Measurements from ENCODE around the gene CDK18. TPM values are rescaled to one million over a fixed set of nuclear protein-coding genes. Genes with fewer than 3 reads are reported as not detected.

CDK18 gene
- 10 to 100 TPM in 2 of 4 donors, 1 to 10 TPM in 2; 4.8 to 12.9 (median 9.9) TPM for total RNA-seq

- Histone ChIP-seq H3K4me1 (peaks cover 21 to 39% (median 34%) of the 10 kb centered on the region in 4 donors), H3K36me3 (no peaks in the 10 kb centered on the region), H3K27ac (replicated peaks in 1 of 4) (peak within 1 kb of the TSS; percentile 36 to 72 (median 58)), H3K4me3 (peak within 1 kb of the TSS; percentile 64 to 71 (median 69)), H3K9me3 (no peaks in the 10 kb centered on the region), H3K27me3 (peaks cover 0 to 13% (median 0%) of the 10 kb centered on the region in 4 donors)
- intact Hi-C loops (cut with DNase I): no loop called here
- no peak for DNase-seq (ENCODE audit: extremely low spot score)
- TF ChIP-seq POLR2A (IDR thresholded peaks at IDR 0.05; ENCODE audit: low read depth) (no peak), POLR2AphosphoS5 (IDR thresholded peaks at IDR 0.05) (peak in 1 of 2 donors; percentile 28)
- WGBS: 3% methylated on average over 35 of the region's 42 CpGs
Observed at GRCh38 chr1:205504311-205505075, at the start of gene CDK18. CDK18 (plus strand) TSS chr1:205504669; CDS start chr1:205523168, 18,499 bp downstream.

DNA sequence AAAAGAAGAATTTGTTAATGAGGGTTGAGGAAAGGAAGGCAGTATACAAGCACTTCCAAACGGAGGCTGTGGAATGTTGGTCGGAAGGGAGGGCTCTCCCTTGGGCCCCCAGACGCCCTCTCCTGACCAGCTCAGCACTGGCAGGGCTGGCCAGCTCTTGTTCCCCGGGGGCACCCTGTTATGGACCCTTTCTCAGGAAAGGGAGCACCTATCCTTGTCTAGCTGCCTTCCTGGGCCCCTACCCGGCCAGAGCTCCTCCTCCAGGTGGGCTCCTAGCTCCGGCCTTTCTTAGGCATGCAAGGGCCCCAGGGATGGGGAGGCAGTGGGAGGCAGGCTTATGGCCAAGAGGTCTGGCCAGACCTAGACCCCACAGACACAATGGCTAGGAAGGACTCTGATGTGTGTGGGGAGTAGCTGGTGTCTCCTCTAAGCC is 49.5 kb upstream of the CDK18 start:
- TF ChIP-seq EP300 (IDR thresholded peaks at IDR 0.05) (no peak), CTCF (IDR thresholded peaks at IDR 0.05) (no peak), POLR2AphosphoS5 (IDR thresholded peaks at IDR 0.05) (no peak), POLR2A (IDR thresholded peaks at IDR 0.05; ENCODE audit: low read depth) (no peak)
- H3K27me3 ChIP-seq: peaks cover 6 to 100% (median 53%) of the 10 kb centered on the region in 4 donors
- intact Hi-C loops (cut with DNase I): no loop called here

DNA sequence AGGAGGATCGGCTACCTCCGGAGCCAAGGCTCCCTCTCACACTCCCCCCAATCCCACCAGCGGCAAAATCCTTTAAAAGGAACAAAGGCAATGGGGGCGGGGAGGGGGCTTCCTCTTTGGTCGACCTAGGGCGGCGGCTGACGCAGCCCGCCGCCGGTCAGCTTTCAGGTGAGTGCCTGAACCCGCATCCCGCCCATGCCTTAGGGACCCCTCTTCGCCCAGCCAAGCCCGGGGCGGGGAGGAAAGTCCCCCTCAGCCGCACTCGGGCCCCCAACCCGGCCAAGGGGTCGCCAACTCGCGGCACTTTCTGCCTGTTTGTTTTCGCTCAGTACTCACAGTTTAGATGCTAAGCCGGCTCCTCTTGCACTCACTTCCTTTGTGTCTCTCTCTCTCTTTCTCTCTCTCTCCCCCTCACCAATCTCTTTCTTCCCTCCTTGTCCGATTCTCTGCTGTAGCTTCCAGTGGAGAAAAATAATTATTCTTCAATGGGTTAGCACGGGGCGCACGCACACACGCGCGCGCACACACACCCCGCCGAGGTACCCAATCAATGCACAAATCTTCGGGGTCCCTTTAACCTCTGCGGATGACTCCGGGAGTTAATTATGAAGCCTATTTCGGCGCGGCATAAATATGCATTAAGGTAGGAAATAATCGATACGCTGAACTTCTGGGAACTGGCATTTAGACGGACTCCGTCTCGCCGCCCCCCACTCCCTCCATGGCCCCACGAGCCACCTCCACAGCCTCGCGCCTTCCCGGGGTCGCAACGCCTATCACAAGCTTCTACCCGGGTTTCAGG is 48.7 kb upstream of the CDK18 start, which contains the start of gene BLACAT1:
Gene BLACAT1, minus strand, starts transcription at position 465 of the 802 bp plus-strand sequence.
- intact Hi-C loops (cut with DNase I): no loop called here
- Histone ChIP-seq H3K27ac (replicated peaks in 1 of 4) (no peak within 1 kb of the TSS), H3K9me3 (no peaks in the 10 kb centered on the region), H3K4me1 (peaks cover 15 to 32% (median 23%) of the 10 kb centered on the region in 4 donors), H3K36me3 (no peaks in the 10 kb centered on the region), H3K4me3 (peak within 1 kb of the TSS; percentile 29 to 47 (median 40)), H3K27me3 (peaks cover 6 to 98% (median 53%) of the 10 kb centered on the region in 4 donors)
- TF ChIP-seq POLR2A (IDR thresholded peaks at IDR 0.05; ENCODE audit: low read depth): no peak
- no peak for TF ChIP-seq EP300 (IDR thresholded peaks at IDR 0.05)
- no peak for TF ChIP-seq CTCF (IDR thresholded peaks at IDR 0.05)
- no peak for TF ChIP-seq POLR2AphosphoS5 (IDR thresholded peaks at IDR 0.05)
- no peak for DNase-seq (ENCODE audit: extremely low spot score)
- 2% methylated on average over 47 of the region's 53 CpGs for WGBS

More for the DNA sequence above, 49.5 kb upstream of the CDK18 start:
- 20% methylated on average over 5 of the region's 6 CpGs for WGBS
- Histone ChIP-seq H3K4me3 (no peak overlapping the region), H3K9me3 (no peaks in the 10 kb centered on the region), H3K4me1 (peaks cover 15 to 32% (median 23%) of the 10 kb centered on the region in 4 donors), H3K36me3 (no peaks in the 10 kb centered on the region), H3K27ac (replicated peaks in 1 of 4) (no peak overlapping the region)
- no peak for DNase-seq (ENCODE audit: extremely low spot score)

DNA sequence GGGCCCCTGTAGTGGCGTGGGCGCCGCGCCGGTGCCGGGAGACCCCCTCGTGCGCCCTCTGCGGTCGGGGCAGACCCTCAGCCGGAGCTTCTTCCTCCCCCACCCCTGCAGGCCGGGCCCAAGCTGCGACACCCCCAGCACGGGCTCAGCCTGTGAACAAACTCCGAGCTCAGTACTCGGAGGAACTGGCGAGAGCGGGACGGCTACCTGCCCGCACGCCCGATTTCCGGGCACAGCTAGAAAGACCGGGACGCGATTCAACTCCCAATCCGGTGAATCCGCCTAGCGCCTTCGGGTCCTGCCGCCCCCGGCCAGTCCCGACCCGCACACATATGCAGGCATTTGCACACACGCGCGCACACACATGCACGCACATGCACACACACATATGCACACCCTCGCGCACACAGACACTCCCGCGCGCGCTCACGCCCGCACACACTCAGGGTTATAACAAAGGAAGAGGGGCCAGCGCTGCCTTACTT is 48.0 kb upstream of the CDK18 start:
- Histone ChIP-seq H3K4me1 (peaks cover 15 to 32% (median 23%) of the 10 kb centered on the region in 4 donors), H3K27me3 (peaks cover 6 to 98% (median 53%) of the 10 kb centered on the region in 4 donors), H3K9me3 (no peaks in the 10 kb centered on the region), H3K36me3 (no peaks in the 10 kb centered on the region), H3K27ac (replicated peaks in 1 of 4) (no peak overlapping the region), H3K4me3 (peak overlapping the region; percentile 29 to 47 (median 40))
- no peak for TF ChIP-seq POLR2AphosphoS5 (IDR thresholded peaks at IDR 0.05)
- 0% methylated on average over 19 of the region's 47 CpGs for WGBS
- no peak for DNase-seq (ENCODE audit: extremely low spot score)
- intact Hi-C loops (cut with DNase I): no loop called here

DNA sequence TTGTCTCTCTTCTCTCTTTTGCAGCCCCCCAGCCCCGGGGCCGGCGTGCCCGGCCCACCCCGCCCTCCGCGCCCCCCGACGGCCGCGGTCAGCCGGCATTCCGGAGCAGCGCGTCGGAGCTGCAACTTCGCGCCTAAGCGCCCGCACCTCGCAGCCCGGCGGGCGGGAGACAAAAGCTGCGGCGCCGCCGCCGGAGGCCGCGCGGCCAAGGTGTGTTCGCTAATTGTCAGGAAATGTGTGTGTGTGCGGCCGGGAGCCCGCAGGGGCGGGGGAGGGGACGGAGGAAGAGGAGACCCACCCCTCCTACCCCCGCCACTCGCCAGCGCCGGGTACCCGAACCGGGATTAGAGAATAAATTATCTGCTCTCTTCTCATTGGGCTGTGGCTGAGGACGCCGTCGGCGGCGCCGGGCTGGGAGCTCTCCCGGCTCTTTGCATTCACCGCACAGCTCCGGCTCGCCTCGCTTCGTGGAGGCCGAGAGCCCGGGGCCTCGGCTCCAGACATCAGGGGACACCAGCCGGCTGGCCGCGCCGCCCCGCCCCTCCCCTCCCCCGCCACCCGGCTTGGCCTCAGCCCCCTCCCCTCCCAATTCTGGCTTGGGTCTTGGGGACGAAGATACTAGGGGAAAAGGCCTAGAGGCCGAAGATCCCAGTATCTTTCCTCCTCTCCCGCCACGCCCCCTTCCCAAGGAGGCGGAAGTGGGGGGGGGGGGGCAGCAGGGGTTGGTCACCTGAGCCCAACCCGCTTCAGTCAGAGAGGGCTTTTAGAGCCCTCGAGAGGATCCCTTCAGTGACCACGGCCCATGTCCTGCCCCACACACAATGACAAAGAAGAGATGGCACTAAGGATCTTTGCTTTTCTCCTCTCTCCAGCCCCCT is 47.4 kb upstream of the CDK18 start:
- H3K36me3 ChIP-seq: no peaks in the 10 kb centered on the region
- peaks cover 6 to 97% (median 52%) of the 10 kb centered on the region in 4 donors for H3K27me3 ChIP-seq
- peak overlapping the region; percentile 29 to 47 (median 40) for H3K4me3 ChIP-seq
- H3K4me1 ChIP-seq: peaks cover 15 to 32% (median 23%) of the 10 kb centered on the region in 4 donors
- 6% methylated on average over 12 of the region's 74 CpGs for WGBS
- no peak for TF ChIP-seq EP300 (IDR thresholded peaks at IDR 0.05)
- TF ChIP-seq POLR2A (IDR thresholded peaks at IDR 0.05; ENCODE audit: low read depth): no peak
- TF ChIP-seq CTCF (IDR thresholded peaks at IDR 0.05): no peak
- TF ChIP-seq POLR2AphosphoS5 (IDR thresholded peaks at IDR 0.05): no peak
- H3K9me3 ChIP-seq: no peaks in the 10 kb centered on the region
- intact Hi-C loops (cut with DNase I): no loop called here
- no peak for DNase-seq (ENCODE audit: extremely low spot score)
- H3K27ac ChIP-seq (replicated peaks in 1 of 4): no peak overlapping the region
